B cell (primary cell): Measurements from ENCODE around the gene NBAS. TPM values are rescaled to one million over a fixed set of nuclear protein-coding genes. Genes with fewer than 3 reads are reported as not detected.

Experiments used
- ATAC-seq: fragments of 200-7000 bp; cut with Tn5 transposase; one replicate; pipeline ENCODE4 v1.10.0; 2021; ENCODE audit warnings: low read depth, mild to moderate bottlenecking, moderate number of reproducible peaks, moderate library complexity
- CTCF ChIA-PET: fragments of 350-600 bp; sonication (Branson Sonifier 250); formaldehyde crosslinking; loops from one replicate; lab custom pipeline; 2021; ENCODE audit warnings: antibody characterized with exemption, inconsistent platforms; lab: Charles Lee
- POLR2A ChIA-PET: fragments of 350-600 bp; sonication (Branson Sonifier 250); formaldehyde crosslinking; loops from one replicate; lab custom pipeline; 2021; ENCODE audit warnings: antibody characterized with exemption; lab: Charles Lee
- DNase-seq: peaks from one replicate; pipeline ENCODE4 v3.0.0; 2013
- H2AFZ ChIP-seq: 2 replicates; pipeline ENCODE4 v1.6.1; 2012; ENCODE audit warnings: mild to moderate bottlenecking, low read depth, low read length; ENCODE audit not compliant: insufficient read depth, poor library complexity, severe bottlenecking
- H3K27ac ChIP-seq, 2 donors: 1 replicate in 1 of 2; 2 replicates in 1 of 2; pipeline ENCODE4 v1.5.1; 2012 to 2013; ENCODE audit warnings: low read length in 2 of 2, mild to moderate bottlenecking in 2 of 2, moderate library complexity in 1 of 2
- H3K27me3 ChIP-seq, 4 experiments: fragments of 200-600 bp in 1 of 4; sonication (generic) in 1 of 4; replicated peaks in 1 of 4; 1 replicate in 2 of 4; 2 replicates in 2 of 4; pipeline versions ENCODE4 v1.6.1 to v1.7.0; 2013 to 2016; ENCODE audit warnings: low read length in 3 of 4, mild to moderate bottlenecking in 2 of 4, mixed read lengths in 1 of 4, moderate library complexity in 1 of 4; ENCODE audit not compliant: insufficient read depth in 4 of 4, control insufficient read depth in 3 of 4; ENCODE audit errors: control extremely low read depth in 1 of 4
- H3K36me3 ChIP-seq, 2 experiments: replicated peaks in 1 of 2; 1 replicate in 1 of 2; 2 replicates in 1 of 2; pipeline versions ENCODE4 v1.6.1 to v1.7.1; 2013; ENCODE audit warnings: low read length in 1 of 2; ENCODE audit not compliant: insufficient read depth in 2 of 2, control insufficient read depth in 1 of 2; ENCODE audit errors: control extremely low read depth in 1 of 2, extremely low read depth in 1 of 2
- H3K4me1 ChIP-seq, 2 donors: fragments of 200-600 bp in 1 of 2; sonication (generic) in 1 of 2; 1 replicate in 1 of 2; 2 replicates in 1 of 2; pipeline versions ENCODE4 v1.5.1 to v1.6.1; 2013 to 2017; ENCODE audit warnings: low read length in 2 of 2; ENCODE audit not compliant: control insufficient read depth in 2 of 2, insufficient read depth in 2 of 2
- H3K4me2 ChIP-seq: replicated peaks from 2 replicates; pipeline ENCODE3; 2012; ENCODE audit warnings: mild to moderate bottlenecking, low read depth, low read length; ENCODE audit not compliant: poor library complexity, severe bottlenecking
- H3K4me3 ChIP-seq, 5 experiments: fragments of 200-600 bp in 1 of 5; sonication (generic) in 1 of 5; 1 replicate in 3 of 5; 2 replicates in 2 of 5; pipeline versions ENCODE4 v1.5.1 to v1.7.0; 2011 to 2016; ENCODE audit warnings: low read length in 4 of 5, mild to moderate bottlenecking in 4 of 5, low read depth in 2 of 5, control low read depth in 1 of 5, moderate library complexity in 1 of 5; ENCODE audit not compliant: insufficient read depth in 1 of 5; ENCODE audit errors: control extremely low read depth in 1 of 5, extremely low read depth in 1 of 5
- H3K79me2 ChIP-seq: fragments of 200-600 bp; sonication (generic); one replicate; pipeline ENCODE4 v1.6.0; 2016; ENCODE audit warnings: low read length; ENCODE audit not compliant: control insufficient read depth, insufficient read depth
- H3K9ac ChIP-seq: fragments of 200-600 bp; sonication (generic); 2 replicates; pipeline ENCODE4 v1.6.1; 2017; ENCODE audit warnings: mild to moderate bottlenecking, low read length, moderate library complexity
- H3K9me3 ChIP-seq, 3 donors: one replicate each; pipeline versions ENCODE4 v1.6.1 to v1.7.1; 2013; ENCODE audit warnings: low read length in 2 of 3; ENCODE audit not compliant: control insufficient read depth in 2 of 3, insufficient read depth in 1 of 3; ENCODE audit errors: control extremely low read depth in 1 of 3
- H4K20me1 ChIP-seq: 2 replicates; pipeline ENCODE4 v1.6.0; 2012; ENCODE audit warnings: mild to moderate bottlenecking, low read length; ENCODE audit not compliant: insufficient read depth, control insufficient read depth, poor library complexity, severe bottlenecking
- H3K27ac Mint-ChIP-seq: one replicate; pipeline ENCODE4 v1.8.0; 2021; ENCODE audit warnings: mixed read lengths
- H3K27me3 Mint-ChIP-seq: one replicate; pipeline ENCODE4 v1.8.0; 2021; ENCODE audit warnings: mixed read lengths
- H3K4me1 Mint-ChIP-seq: one replicate; pipeline ENCODE4 v1.8.0; 2021; ENCODE audit warnings: mixed read lengths
- H3K4me3 Mint-ChIP-seq: one replicate; pipeline ENCODE4 v1.8.0; 2021; ENCODE audit warnings: mixed read lengths
- H3K9me3 Mint-ChIP-seq: one replicate; pipeline ENCODE4 v1.8.0; 2022; ENCODE audit warnings: mixed read lengths; ENCODE audit not compliant: insufficient read depth
- EZH2 ChIP-seq: IDR thresholded peaks from 2 replicates; pipeline ENCODE4 v1.6.1; 2012; ENCODE audit warnings: borderline replicate concordance, low read depth, mild to moderate bottlenecking, moderate library complexity, low read length; ENCODE audit not compliant: insufficient read depth, poor library complexity, severe bottlenecking
- WGBS: methylation state at CpG from one replicate; pipeline ENCODE4 v1.1.5; 2013; ENCODE audit warnings: missing lambda C conversion rate; ENCODE audit not compliant: insufficient coverage; 5-methylcytosine and 5-hydroxymethylcytosine counted together
- intact Hi-C: fragments of 100-400 bp; cut with micrococcal nuclease; formaldehyde crosslinking; loops from one replicate; pipeline ENCODE4 v1.10.0; 2022
- polyA plus RNA-seq: library from polyadenylated mRNA; depleted of rRNA; stranded (reverse); fragments of >200 nt; gene quantifications from 2 replicates; pipeline ENCODE4 v1.2.3, GENCODE V29; 2012
- total RNA-seq, 2 donors: library from RNA; stranded (reverse); fragments of 120-200 nt in 1 of 2; gene quantifications; 1 replicate in 1 of 2; 2 replicates in 1 of 2; pipeline versions ENCODE4 v1.2.3 to v1.2.4, GENCODE V29; 2013 to 2022
- TF ChIP-seq, protein P1 (sequence below): fragments of 200-600 bp; IDR thresholded peaks from one replicate; pipeline ENCODE4 v1.8.0; 2022; ENCODE audit warnings: antibody characterized with exemption, mild to moderate bottlenecking

NBAS gene
- total and polyA plus RNA-seq, 2 donors (not counting 1 experiment from before 2014, with no cell fraction given) = 10.6 to 37.3 TPM

DNA sequence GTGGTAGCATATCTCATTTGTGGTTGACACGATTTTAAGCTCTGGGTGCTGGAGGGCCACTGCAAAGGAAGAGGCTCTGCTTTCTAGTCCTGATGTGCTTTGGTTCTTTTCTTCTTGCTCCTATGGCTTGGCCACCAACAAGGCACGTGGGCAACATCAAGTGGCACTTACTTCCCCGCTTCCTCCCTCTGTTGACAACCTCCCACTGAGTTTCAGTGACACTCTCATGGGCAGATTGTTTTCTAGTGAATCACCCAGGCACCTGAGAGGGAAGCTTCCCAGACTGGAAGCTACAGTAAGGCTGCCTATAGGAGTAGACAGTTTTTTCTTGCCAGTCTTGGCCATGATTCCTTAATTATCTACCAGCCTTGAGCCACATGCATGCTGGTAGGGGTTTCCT is 89.0 kb downstream of the NBAS start:
- DNase-seq = no peak
- H3K4me3 Mint-ChIP-seq = no peak overlapping the region
- ATAC-seq = no peak
- no peak overlapping the region for H3K27ac ChIP-seq
- H3K27ac Mint-ChIP-seq = no peak overlapping the region
- intact Hi-C loops = no loop called here
- 75% methylated on average over 1 of the region's 3 CpGs for WGBS
- H3K36me3 ChIP-seq = peaks cover 6 to 32% of the 10 kb centered on the region in 2 experiments
- no peaks in the 10 kb centered on the region for H4K20me1 ChIP-seq
- POLR2A ChIA-PET = no interaction called here
- CTCF ChIA-PET = interaction anchor here (1.3 kb wide), 1 partner anchor 105 kb away, joined by 3 read pairs; no protein-coding TSS in a partner anchor
- TF ChIP-seq EZH2 = no peak
- TF ChIP-seq, protein P1, sequence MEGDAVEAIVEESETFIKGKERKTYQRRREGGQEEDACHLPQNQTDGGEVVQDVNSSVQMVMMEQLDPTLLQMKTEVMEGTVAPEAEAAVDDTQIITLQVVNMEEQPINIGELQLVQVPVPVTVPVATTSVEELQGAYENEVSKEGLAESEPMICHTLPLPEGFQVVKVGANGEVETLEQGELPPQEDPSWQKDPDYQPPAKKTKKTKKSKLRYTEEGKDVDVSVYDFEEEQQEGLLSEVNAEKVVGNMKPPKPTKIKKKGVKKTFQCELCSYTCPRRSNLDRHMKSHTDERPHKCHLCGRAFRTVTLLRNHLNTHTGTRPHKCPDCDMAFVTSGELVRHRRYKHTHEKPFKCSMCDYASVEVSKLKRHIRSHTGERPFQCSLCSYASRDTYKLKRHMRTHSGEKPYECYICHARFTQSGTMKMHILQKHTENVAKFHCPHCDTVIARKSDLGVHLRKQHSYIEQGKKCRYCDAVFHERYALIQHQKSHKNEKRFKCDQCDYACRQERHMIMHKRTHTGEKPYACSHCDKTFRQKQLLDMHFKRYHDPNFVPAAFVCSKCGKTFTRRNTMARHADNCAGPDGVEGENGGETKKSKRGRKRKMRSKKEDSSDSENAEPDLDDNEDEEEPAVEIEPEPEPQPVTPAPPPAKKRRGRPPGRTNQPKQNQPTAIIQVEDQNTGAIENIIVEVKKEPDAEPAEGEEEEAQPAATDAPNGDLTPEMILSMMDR = no peak
- H3K4me1 Mint-ChIP-seq = no peaks in the 10 kb centered on the region
- H3K9me3 Mint-ChIP-seq = peaks cover 3% of the 10 kb centered on the region
- no peak overlapping the region for H2AFZ ChIP-seq
- H3K9me3 ChIP-seq = no peaks in the 10 kb centered on the region
- H3K27me3 Mint-ChIP-seq = no peaks in the 10 kb centered on the region
- no peak overlapping the region for H3K4me2 ChIP-seq
- H3K27me3 ChIP-seq = no peaks in the 10 kb centered on the region
- no peaks in the 10 kb centered on the region for H3K4me1 ChIP-seq
- H3K4me3 ChIP-seq = no peak overlapping the region
- H3K79me2 ChIP-seq = no peaks in the 10 kb centered on the region
- no peak overlapping the region for H3K9ac ChIP-seq

DNA sequence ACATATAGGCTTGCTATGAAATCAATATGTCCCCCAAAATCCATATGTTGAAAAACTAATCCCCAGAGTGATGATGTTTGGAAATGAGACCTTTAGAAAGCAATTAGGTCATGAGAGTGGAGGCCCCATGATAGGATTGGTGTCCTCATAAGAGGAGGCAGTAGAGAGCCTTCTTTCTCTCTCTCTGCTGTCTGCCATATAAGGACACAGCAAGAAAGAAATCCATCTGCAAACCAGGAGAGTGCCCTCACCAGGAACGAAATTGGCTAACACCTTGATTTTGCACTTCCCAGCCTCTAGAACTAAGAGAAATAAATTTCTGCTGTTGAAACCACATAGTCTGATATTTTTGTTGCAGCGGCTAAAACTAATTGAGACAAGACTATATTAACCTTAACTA is 89.5 kb downstream of the NBAS start:
- Histone ChIP-seq H3K4me3 (no peak overlapping the region), H3K9ac (no peak overlapping the region), H2AFZ (no peak overlapping the region), H3K36me3 (peaks cover 6 to 34% of the 10 kb centered on the region in 2 experiments), H3K9me3 (no peaks in the 10 kb centered on the region), H4K20me1 (no peaks in the 10 kb centered on the region), H3K4me2 (no peak overlapping the region), H3K4me1 (no peaks in the 10 kb centered on the region), H3K27ac (no peak overlapping the region), H3K79me2 (no peaks in the 10 kb centered on the region), H3K27me3 (no peaks in the 10 kb centered on the region)
- no peak overlapping the region for H3K4me3 Mint-ChIP-seq
- ATAC-seq (no peak), DNase-seq (no peak)
- intact Hi-C loops = no loop called here
- no peak overlapping the region for H3K27ac Mint-ChIP-seq
- ChIA-PET POLR2A (no interaction called here), CTCF (interaction anchor here (1.3 kb wide), 1 partner anchor 106 kb away, joined by 3 read pairs; no protein-coding TSS in a partner anchor)
- peaks cover 3% of the 10 kb centered on the region for H3K9me3 Mint-ChIP-seq
- no peaks in the 10 kb centered on the region for H3K27me3 Mint-ChIP-seq
- TF ChIP-seq, protein P1 = no peak
- no peak for TF ChIP-seq EZH2
- H3K4me1 Mint-ChIP-seq = no peaks in the 10 kb centered on the region
- no CpG with 5 or more reads among the region's 2 CpGs for WGBS
